HG03097 (cell line): ENCODE results near the gene S100A5.
"Not testable (repeated sequence)": the region's sequence is repeated elsewhere in the genome, so short reads cannot be mapped to it uniquely, and the experiment has no call there.

Experiments
- ATAC-seq: cut with Tn5 transposase; IDR thresholded peaks from one replicate; pipeline ENCODE4 v1.9.1; 2021; ENCODE audit not compliant: unreplicated experiment, low FRiP score

Gene S100A5

GRCh38 chr1:153535242-153536011 is 5.3 kb downstream of the S100A5 start, which contains the start of gene S100A6:
S100A6 (minus strand) TSS chr1:153535991; CDS start chr1:153535339, 652 bp downstream.
- ATAC-seq, result no peak

GRCh38 chr1:153534925-153535241 is 5.9 kb downstream of the S100A5 start:
- ATAC-seq, result no peak

GRCh38 chr1:153534226-153534924 is 6.4 kb downstream of the S100A5 start:
- ATAC-seq, result no peak

GRCh38 chr1:153533689-153534201 is 7.0 kb downstream of the S100A5 start:
- no peak for ATAC-seq

GRCh38 chr1:153532769-153533599 is 7.8 kb downstream of the S100A5 start:
- no peak for ATAC-seq

GRCh38 chr1:153532181-153532580 is 8.6 kb downstream of the S100A5 start:
- no peak for ATAC-seq

GRCh38 chr1:153531638-153532037 is 9.1 kb downstream of the S100A5 start:
- no peak for ATAC-seq

- ATAC-seq, result no peak
Observed at GRCh38 chr1:153527683-153528040, 13.1 kb downstream of the S100A5 start.

GRCh38 chr1:153527023-153527682 is 13.6 kb downstream of the S100A5 start:
- ATAC-seq, result no peak

GRCh38 chr1:153526132-153526543 is 14.6 kb downstream of the S100A5 start:
- ATAC-seq, result no peak

- ATAC-seq, result no peak
Observed at GRCh38 chr1:153525088-153525728, 15.5 kb downstream of the S100A5 start.

- ATAC-seq, result not testable (repeated sequence)
Observed at GRCh38 chr1:153522353-153523048, 18.2 kb downstream of the S100A5 start.

- ATAC-seq, result not testable (repeated sequence)
Observed at GRCh38 chr1:153521808-153522207, 18.9 kb downstream of the S100A5 start.

- no peak for ATAC-seq
Observed at GRCh38 chr1:153520818-153521476, 19.8 kb downstream of the S100A5 start.

- ATAC-seq, result not testable (repeated sequence)
Observed at GRCh38 chr1:153520137-153520691, 20.5 kb downstream of the S100A5 start.

GRCh38 chr1:153519242-153519641 is 21.5 kb downstream of the S100A5 start:
- ATAC-seq, result no peak

- no peak for ATAC-seq
Observed at GRCh38 chr1:153515504-153516394, 25.0 kb downstream of the S100A5 start.

GRCh38 chr1:153513666-153514065 is 27.1 kb downstream of the S100A5 start:
- ATAC-seq, result no peak
